ENCODE results near the gene SPEG.

- TF ChIP-seq JUND (IDR thresholded peaks at IDR 0.05) (no peak), POLR2AphosphoS5 (IDR thresholded peaks at IDR 0.05; ENCODE audit: low read depth, low read length) (no peak), CBX3 (IDR thresholded peaks at IDR 0.05; ENCODE audit: low read depth) (no peak)
These were observed 88.5 kb downstream of the SPEG start for GRCh38 chr2:219523031-219523671.
